Body of pancreas (tissue), 4 donors: Measurements from ENCODE around the gene SLC38A11.

Experiments
- POLR2A ChIP-seq, 3 donors: fragments of 450-650 bp; IDR thresholded peaks; one replicate each; pipeline ENCODE4 v1.6.1; 2016; ENCODE audit warnings: antibody characterized with exemption in 3 of 3, mild to moderate bottlenecking in 2 of 3
- TF ChIP-seq, protein P1 (sequence below), 7 experiments: fragments of 450-650 bp in 4 of 7; fragments of 200-600 bp in 3 of 7; sonication (generic) in 3 of 7; IDR thresholded peaks; one replicate each; pipeline ENCODE4 v1.5.1; 2016 to 2019; ENCODE audit warnings: antibody characterized with exemption in 7 of 7

GRCh38 chr2:164873210-164873908 lies 82.0 kb downstream of the SLC38A11 start:
- TF ChIP-seq POLR2A (IDR thresholded peaks at IDR 0.05), result no peak
- TF ChIP-seq, protein P1, sequence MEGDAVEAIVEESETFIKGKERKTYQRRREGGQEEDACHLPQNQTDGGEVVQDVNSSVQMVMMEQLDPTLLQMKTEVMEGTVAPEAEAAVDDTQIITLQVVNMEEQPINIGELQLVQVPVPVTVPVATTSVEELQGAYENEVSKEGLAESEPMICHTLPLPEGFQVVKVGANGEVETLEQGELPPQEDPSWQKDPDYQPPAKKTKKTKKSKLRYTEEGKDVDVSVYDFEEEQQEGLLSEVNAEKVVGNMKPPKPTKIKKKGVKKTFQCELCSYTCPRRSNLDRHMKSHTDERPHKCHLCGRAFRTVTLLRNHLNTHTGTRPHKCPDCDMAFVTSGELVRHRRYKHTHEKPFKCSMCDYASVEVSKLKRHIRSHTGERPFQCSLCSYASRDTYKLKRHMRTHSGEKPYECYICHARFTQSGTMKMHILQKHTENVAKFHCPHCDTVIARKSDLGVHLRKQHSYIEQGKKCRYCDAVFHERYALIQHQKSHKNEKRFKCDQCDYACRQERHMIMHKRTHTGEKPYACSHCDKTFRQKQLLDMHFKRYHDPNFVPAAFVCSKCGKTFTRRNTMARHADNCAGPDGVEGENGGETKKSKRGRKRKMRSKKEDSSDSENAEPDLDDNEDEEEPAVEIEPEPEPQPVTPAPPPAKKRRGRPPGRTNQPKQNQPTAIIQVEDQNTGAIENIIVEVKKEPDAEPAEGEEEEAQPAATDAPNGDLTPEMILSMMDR (IDR thresholded peaks at IDR 0.05), result no peak
